ENCODE results near the gene AFG1L.
"Not testable (repeated sequence)": the region's sequence is repeated elsewhere in the genome, so short reads cannot be mapped to it uniquely, and the experiment has no call there.

GRCh38 chr6:108292561-108292960 is 2.3 kb upstream of the AFG1L start:
- TF ChIP-seq CTCF (IDR thresholded peaks at IDR 0.05; ENCODE audit: poor library complexity); EZH2phosphoT487 (IDR thresholded peaks at IDR 0.05; ENCODE audit: low read depth, severe bottlenecking, unreplicated experiment): not testable (repeated sequence)
